GM19395 (cell line): ENCODE results near the gene ARPC4.
A peak's percentile ranks its signal among the peaks of the same experiment; 100 is the strongest.

Source experiments
- ATAC-seq: cut with Tn5 transposase; IDR thresholded peaks from one replicate; pipeline ENCODE4 v1.9.1; 2021; ENCODE audit warnings: mild to moderate bottlenecking, moderate library complexity; ENCODE audit not compliant: unreplicated experiment

ARPC4 gene

GRCh38 chr3:9787714-9788113, 5.2 kb upstream of the ARPC4 start:
- ATAC-seq, result no peak

GRCh38 chr3:9791127-9791526, 1.8 kb upstream of the ARPC4 start:
- ATAC-seq, result no peak

GRCh38 chr3:9791790-9792404, 985 bp upstream of the ARPC4 start:
- ATAC-seq, result no peak

- no peak for ATAC-seq
Observed at GRCh38 chr3:9793161-9793781, 389 bp downstream of the ARPC4 start.

GRCh38 chr3:9794400-9794799, 1.5 kb downstream of the ARPC4 start:
- ATAC-seq, result no peak

GRCh38 chr3:9795207-9795606, 2.3 kb downstream of the ARPC4 start:
- no peak for ATAC-seq

- ATAC-seq, result no peak
Observed at GRCh38 chr3:9797196-9797945, 4.5 kb downstream of the ARPC4 start.

GRCh38 chr3:9800529-9800928, 7.6 kb downstream of the ARPC4 start:
- no peak for ATAC-seq

- ATAC-seq, result no peak
Observed at GRCh38 chr3:9803494-9803893, 10.6 kb downstream of the ARPC4 start.

GRCh38 chr3:9804996-9805395, 12.1 kb downstream of the ARPC4 start:
- no peak for ATAC-seq

- no peak for ATAC-seq
Observed at GRCh38 chr3:9806137-9806536, 13.3 kb downstream of the ARPC4 start.

GRCh38 chr3:9806688-9807589, 14.1 kb downstream of the ARPC4 start:
- no peak for ATAC-seq

GRCh38 chr3:9807981-9808344, 15.1 kb downstream of the ARPC4 start:
- ATAC-seq, result no peak

- peak; percentile 52 for ATAC-seq
Observed at GRCh38 chr3:9808345-9809037, 15.6 kb downstream of the ARPC4 start.

GRCh38 chr3:9809239-9809614, 16.3 kb downstream of the ARPC4 start:
- ATAC-seq, result peak; percentile 15

- peak; percentile 49 for ATAC-seq
Observed at GRCh38 chr3:9809615-9810432, 16.9 kb downstream of the ARPC4 start, which contains the start of gene TTLL3. Gene TTLL3 (plus strand): TSS chr3:9810262. CDS start chr3:9810662, 400 bp downstream.

GRCh38 chr3:9810433-9810770, 17.5 kb downstream of the ARPC4 start:
- no peak for ATAC-seq

GRCh38 chr3:9810846-9811245, 18.0 kb downstream of the ARPC4 start:
- ATAC-seq, result no peak

- ATAC-seq, result no peak
Observed at GRCh38 chr3:9812870-9813483, 20.1 kb downstream of the ARPC4 start.
